ENCODE results near the gene FGF18.

Gene FGF18

DNA sequence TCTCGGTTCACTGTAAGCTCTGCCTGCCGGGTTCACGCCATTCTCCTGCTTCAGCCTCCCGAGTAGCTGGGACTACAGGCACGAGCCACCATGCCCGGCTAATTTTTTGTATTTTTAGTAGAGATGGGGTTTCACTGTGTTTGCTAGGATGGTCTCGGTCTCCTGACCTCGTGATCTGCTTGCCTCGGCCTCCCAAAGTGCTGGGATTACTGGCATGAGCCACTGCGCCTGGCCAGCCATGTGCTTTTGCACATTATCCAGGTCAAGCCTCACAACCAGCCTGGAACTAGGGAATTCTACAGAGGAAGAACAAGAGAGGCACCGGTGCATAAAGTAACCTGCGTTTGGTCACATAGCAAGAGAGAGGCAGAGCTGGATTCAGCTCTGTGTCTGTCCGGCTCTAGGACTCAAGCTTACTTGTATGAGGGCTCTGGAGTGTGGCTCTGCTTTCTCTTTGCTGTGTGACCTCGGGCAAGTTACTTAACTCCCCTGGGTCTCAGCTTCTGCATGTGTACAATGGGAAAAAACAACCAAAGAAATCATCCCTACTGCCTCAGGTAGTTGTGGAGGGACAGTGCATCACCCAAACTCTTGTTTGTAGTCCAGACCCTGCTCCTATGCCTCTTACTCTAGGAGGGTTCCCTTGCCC is 6.3 kb downstream of the FGF18 start:
- H3K9me3 ChIP-seq (replicated peaks in 1 of 11) = no peaks in the 10 kb centered on the region
- TF ChIP-seq Cebpa-rat (IDR thresholded peaks at IDR 0.05) = no peak
- H3K27me3 ChIP-seq = peaks cover 27 to 36% (median 32%) of the 10 kb centered on the region in 11 experiments
- no peak overlapping the region for H3K9ac ChIP-seq
- peaks cover 2 to 15% (median 12%) of the 10 kb centered on the region in 10 experiments; a peak in 19 of 20 replicates for H3K4me1 ChIP-seq
- H4K20me1 ChIP-seq = peaks cover 0 to 38% (median 24%) of the 10 kb centered on the region in 11 experiments; a peak in 19 of 22 replicates
- no peak overlapping the region for H3K4me2 ChIP-seq
- no peak overlapping the region for H3K4me3 ChIP-seq
- H3K36me3 ChIP-seq = no peaks in the 10 kb centered on the region
- H3K27ac ChIP-seq = no peak overlapping the region

DNA sequence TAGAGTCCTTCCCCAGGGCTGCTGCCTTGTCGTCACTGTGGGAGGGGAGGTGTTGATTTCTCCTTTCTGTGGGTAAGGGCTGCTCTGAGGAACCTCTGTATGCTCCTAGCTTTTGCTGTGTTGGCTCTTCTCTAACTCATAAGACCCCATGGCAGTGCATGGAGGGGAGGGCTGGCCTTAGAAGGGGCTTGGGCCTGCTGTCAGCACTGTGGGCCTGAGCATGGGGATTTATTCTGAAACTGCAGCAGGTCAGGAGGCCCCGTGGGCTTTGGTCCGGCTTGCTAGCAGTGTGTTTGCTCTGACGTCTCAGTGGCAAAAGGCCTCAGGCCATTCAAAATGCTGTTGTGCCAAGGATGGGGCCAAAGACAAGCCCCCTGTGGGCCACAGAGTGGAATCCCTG is 6.8 kb downstream of the FGF18 start:
- H3K9me3 ChIP-seq (replicated peaks in 1 of 11) = no peaks in the 10 kb centered on the region
- H3K27me3 ChIP-seq = peaks cover 22 to 31% (median 26%) of the 10 kb centered on the region in 11 experiments
- H3K9ac ChIP-seq = no peak overlapping the region
- no peak for TF ChIP-seq Cebpa-rat (IDR thresholded peaks at IDR 0.05)
- H3K36me3 ChIP-seq = no peaks in the 10 kb centered on the region
- peaks cover 0 to 10% (median 7%) of the 10 kb centered on the region in 10 experiments; a peak in 12 of 20 replicates for H3K4me1 ChIP-seq
- H3K4me2 ChIP-seq = no peak overlapping the region
- H4K20me1 ChIP-seq = peaks cover 0 to 32% (median 18%) of the 10 kb centered on the region in 11 experiments; a peak in 19 of 22 replicates
- no peak overlapping the region for H3K27ac ChIP-seq
- H3K4me3 ChIP-seq = no peak overlapping the region

DNA sequence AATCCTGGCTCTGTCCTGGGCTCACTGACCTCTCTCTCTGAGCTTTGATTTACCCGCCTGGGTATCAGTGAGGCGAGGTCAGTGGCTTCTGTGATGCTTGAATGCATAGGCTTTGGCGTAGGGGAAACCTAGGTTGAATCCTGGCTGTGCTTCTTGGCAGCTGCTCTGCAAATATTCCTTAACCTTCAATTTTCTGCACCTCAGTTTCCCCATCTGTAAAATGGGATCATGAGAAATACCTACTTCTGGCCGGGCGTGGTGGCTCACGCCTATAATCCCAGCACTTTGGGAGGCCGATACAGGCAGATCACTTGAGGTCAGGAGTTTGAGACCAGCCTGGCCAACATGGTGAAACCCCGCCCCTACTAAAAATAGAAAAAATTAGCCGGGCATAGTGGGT is 7.2 kb downstream of the FGF18 start:
- H3K27me3 ChIP-seq = peaks cover 17 to 27% (median 22%) of the 10 kb centered on the region in 11 experiments
- TF ChIP-seq Cebpa-rat (IDR thresholded peaks at IDR 0.05) = no peak
- no peak overlapping the region for H3K4me3 ChIP-seq

DNA sequence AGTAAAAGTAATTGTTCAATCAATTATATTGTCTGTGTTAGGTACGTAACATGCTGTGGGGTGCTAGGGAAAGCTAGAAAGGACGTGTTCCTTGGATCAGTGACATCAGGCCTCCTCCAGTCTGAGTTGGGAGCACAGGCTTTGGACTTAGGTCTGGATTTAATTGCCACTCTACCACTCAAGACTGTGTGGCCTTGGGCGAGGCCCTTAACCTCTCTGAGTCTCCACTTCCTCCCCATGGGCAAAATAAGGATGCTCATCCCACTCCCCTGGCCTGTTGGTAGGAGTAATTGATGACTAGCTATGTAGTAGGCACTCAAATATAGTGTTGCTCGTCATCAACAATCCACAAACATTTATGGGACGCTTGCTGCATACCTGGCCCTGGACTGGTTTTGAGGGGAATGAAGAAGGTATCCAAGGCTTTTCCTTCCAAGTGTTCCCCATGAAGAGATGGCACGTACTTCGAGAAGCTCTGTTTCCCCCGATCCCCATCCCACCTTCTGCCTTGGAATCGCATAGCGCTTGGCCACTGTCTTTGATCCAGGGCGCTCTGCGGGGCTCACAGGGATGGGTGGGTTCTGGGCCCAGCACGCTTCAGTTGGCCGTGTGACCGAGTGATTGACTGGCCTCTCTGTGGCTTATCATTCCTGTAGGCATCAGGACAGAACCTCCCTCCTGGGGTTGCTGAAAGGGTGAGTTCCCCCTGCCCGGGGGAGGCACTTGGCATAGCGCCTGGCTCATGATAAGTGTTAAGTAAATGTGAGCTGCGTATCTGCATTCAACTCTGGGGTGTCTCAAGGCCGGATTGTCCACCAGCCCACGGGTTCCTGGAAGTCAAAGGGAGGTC is 8.1 kb downstream of the FGF18 start:
- H3K4me1 ChIP-seq = peaks cover 0 to 10% (median 7%) of the 10 kb centered on the region in 10 experiments; a peak in 11 of 20 replicates
- no peak overlapping the region for H3K4me3 ChIP-seq
- H3K9ac ChIP-seq = no peak overlapping the region
- TF ChIP-seq Cebpa-rat (IDR thresholded peaks at IDR 0.05) = no peak
- H3K27ac ChIP-seq = no peak overlapping the region
- H3K9me3 ChIP-seq (replicated peaks in 1 of 11) = no peaks in the 10 kb centered on the region
- H3K4me2 ChIP-seq = no peak overlapping the region
- peaks cover 9 to 18% (median 13%) of the 10 kb centered on the region in 11 experiments for H3K27me3 ChIP-seq
- peaks cover 0 to 20% (median 5%) of the 10 kb centered on the region in 11 experiments; a peak in 12 of 22 replicates for H4K20me1 ChIP-seq
- H3K36me3 ChIP-seq = no peaks in the 10 kb centered on the region

More for the DNA sequence above, 7.2 kb downstream of the FGF18 start:
- Histone ChIP-seq H3K4me2 (no peak overlapping the region), H3K36me3 (no peaks in the 10 kb centered on the region), H3K9ac (no peak overlapping the region), H3K4me1 (peaks cover 0 to 10% (median 7%) of the 10 kb centered on the region in 10 experiments; a peak in 11 of 20 replicates), H3K27ac (no peak overlapping the region), H4K20me1 (peaks cover 0 to 28% (median 14%) of the 10 kb centered on the region in 11 experiments; a peak in 17 of 22 replicates), H3K9me3 (replicated peaks in 1 of 11) (no peaks in the 10 kb centered on the region)

DNA sequence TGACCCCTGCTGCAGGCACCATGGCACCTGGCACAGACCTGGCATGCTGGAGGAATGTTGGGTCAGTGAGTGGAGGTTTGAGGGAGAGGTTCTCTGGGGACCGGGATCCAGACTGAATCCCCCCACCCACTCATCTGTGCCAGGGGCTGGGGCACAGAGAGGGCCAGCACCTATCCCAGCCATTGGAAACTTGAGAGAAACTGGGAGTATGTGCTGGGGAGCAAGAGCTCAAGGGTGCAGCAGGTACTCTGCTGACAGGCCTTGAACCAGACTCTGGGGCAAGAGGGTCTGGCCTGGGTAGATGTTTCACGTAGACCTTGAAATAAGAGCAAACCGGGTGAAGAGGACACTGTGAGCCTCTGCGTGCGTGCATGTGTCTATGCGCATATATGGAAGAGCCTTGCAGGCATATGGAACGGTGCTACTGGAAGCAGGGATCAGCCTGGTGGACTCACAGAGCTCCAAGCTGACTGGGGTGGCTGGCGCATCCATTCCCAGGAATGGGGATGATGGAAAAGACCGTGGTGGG is 8.8 kb downstream of the FGF18 start:
- Histone ChIP-seq H3K27me3 (peaks cover 2 to 11% (median 7%) of the 10 kb centered on the region in 11 experiments; a peak in 20 of 22 replicates), H3K4me1 (peaks cover 0 to 9% (median 6%) of the 10 kb centered on the region in 10 experiments; a peak in 11 of 20 replicates), H3K4me3 (no peak overlapping the region), H3K4me2 (no peak overlapping the region), H3K36me3 (no peaks in the 10 kb centered on the region), H3K27ac (no peak overlapping the region), H3K9me3 (replicated peaks in 1 of 11) (no peaks in the 10 kb centered on the region), H3K9ac (no peak overlapping the region), H4K20me1 (peaks cover 0 to 14% (median 0%) of the 10 kb centered on the region in 11 experiments; a peak in 7 of 22 replicates)
- no peak for TF ChIP-seq Cebpa-rat (IDR thresholded peaks at IDR 0.05)

DNA sequence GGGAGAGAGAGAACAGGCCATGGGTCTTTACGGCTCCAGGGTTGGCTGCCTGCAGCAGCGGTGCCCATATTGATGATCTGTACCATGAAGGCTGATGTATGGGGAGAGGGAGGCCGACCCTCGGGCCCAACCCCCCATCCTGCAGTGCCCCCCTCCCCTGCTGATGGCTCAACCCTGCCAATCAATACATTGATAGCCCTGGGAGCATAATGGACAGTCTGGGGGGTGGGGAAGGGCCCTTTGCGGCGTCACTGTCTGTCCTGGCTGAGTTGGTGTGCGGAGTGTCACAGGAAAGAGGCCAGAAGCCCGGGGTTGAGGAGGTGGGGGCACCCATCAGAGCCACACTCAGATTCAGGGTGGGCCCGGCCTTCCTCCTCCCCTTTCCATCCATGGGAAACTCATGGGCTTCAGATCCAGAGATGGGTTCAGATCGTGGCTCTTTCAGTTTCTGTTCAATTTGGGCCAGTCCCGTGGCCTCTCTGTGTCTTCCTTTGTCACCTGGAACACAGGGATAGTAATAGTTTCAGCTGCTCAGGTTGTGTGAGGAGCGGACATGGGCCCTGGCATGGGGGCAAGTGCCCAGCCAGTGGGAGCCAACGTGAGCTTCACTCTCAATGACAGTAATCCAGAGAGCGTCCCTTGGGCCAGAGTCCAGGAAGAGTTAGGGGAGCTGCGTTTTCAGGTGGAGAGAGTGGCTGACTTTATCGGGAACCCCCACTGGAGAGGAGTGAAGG is 9.5 kb downstream of the FGF18 start:
- no peak overlapping the region for H3K4me3 ChIP-seq
- no peak overlapping the region for H3K27ac ChIP-seq

DNA sequence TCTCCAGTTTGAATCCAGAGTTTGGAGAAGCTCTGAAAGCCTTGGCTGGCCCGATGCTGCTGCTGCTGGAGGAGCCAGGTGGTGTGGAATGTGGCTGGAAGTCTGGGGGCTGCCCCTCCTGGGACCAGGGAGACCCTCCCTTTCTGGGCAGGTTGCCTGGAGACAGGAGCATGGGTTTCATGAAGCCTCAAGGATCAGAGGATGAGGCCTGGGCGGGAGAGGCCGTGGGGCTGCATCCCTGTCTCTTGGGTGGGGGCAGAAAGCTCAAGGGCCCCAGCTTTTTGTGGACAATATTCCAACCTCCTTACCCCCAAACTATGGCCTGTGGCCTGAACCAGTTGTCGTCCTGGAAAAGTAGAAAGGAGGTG is 10.1 kb downstream of the FGF18 start:
- TF ChIP-seq Cebpa-rat (IDR thresholded peaks at IDR 0.05) = no peak

More for the DNA sequence above, 9.5 kb downstream of the FGF18 start:
- peaks cover 0 to 2% (median 0%) of the 10 kb centered on the region in 10 experiments; a peak in 1 of 20 replicates for H3K4me1 ChIP-seq
- H4K20me1 ChIP-seq = peaks cover 0 to 13% (median 0%) of the 10 kb centered on the region in 11 experiments; a peak in 2 of 22 replicates
- H3K36me3 ChIP-seq = no peaks in the 10 kb centered on the region
- no peak for TF ChIP-seq Cebpa-rat (IDR thresholded peaks at IDR 0.05)
- H3K27me3 ChIP-seq = peaks cover 0 to 4% (median 0%) of the 10 kb centered on the region in 11 experiments; a peak in 4 of 22 replicates
- no peak overlapping the region for H3K9ac ChIP-seq
- H3K9me3 ChIP-seq (replicated peaks in 1 of 11) = no peaks in the 10 kb centered on the region
- no peak overlapping the region for H3K4me2 ChIP-seq

DNA sequence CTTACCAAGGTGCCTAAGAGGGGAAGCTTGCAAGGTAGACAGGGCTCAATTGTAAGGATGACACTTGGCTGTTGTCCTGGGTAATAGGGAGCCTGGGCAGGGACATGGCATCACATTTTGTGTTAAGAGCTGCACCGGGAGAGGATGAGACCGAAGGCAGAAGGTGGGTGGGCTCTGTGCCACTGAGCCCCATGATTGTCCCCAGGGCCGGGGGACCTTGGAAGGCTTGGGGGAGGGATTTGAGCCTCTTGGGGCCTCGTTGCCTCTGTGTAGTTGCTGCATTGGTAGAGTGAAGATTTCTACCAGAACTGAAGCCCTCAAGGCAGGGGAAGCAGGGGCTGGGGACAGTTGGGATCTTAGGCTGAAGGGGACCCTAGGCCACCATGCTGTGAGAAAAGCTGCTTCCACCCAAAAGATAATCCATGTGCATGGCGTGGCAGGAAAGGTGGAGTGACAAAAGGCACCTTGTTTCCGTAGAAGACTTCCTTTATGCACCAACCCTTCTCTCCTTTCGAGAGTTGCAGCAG is 11.9 kb downstream of the FGF18 start:
- H3K9me3 ChIP-seq (replicated peaks in 1 of 11) = no peaks in the 10 kb centered on the region
- no peak for TF ChIP-seq Cebpa-rat (IDR thresholded peaks at IDR 0.05)
- no peak overlapping the region for H3K27ac ChIP-seq
- peaks cover 0 to 8% (median 0%) of the 10 kb centered on the region in 11 experiments; a peak in 3 of 22 replicates for H4K20me1 ChIP-seq
- no peaks in the 10 kb centered on the region for H3K27me3 ChIP-seq
- no peak overlapping the region for H3K4me2 ChIP-seq
- no peaks in the 10 kb centered on the region for H3K36me3 ChIP-seq
- no peaks in the 10 kb centered on the region; a peak in 1 of 20 replicates for H3K4me1 ChIP-seq
- no peak overlapping the region for H3K4me3 ChIP-seq
- no peak overlapping the region for H3K9ac ChIP-seq

More for the DNA sequence above, 10.1 kb downstream of the FGF18 start:
- H3K4me3 ChIP-seq = no peak overlapping the region
- no peak overlapping the region for H3K27ac ChIP-seq
- H3K27me3 ChIP-seq = no peaks in the 10 kb centered on the region
- no peaks in the 10 kb centered on the region for H3K9me3 ChIP-seq (replicated peaks in 1 of 11)
- no peak overlapping the region for H3K4me2 ChIP-seq
- H3K9ac ChIP-seq = no peak overlapping the region
- H3K36me3 ChIP-seq = no peaks in the 10 kb centered on the region
- H4K20me1 ChIP-seq = peaks cover 0 to 8% (median 0%) of the 10 kb centered on the region in 11 experiments; a peak in 3 of 22 replicates
- H3K4me1 ChIP-seq = no peaks in the 10 kb centered on the region
